ENCODE measurements around the gene TLCD2. TPM values are rescaled to one million over a fixed set of nuclear protein-coding genes. Genes with fewer than 3 reads are reported as not detected.

TLCD2 gene
- total and polyA plus RNA-seq, 2 experiments from 2014 or later = 0.70 to 1.4 TPM

- no peak for TF ChIP-seq ZNF462 (CRISPR knock-in tag; IDR thresholded peaks at IDR 0.05)
- TF ChIP-seq ETS1 (IDR thresholded peaks at IDR 0.05) = no peak
- no peak for TF ChIP-seq EZH2 (IDR thresholded peaks at IDR 0.05; ENCODE audit: low read depth, unreplicated experiment)
- no peak for TF ChIP-seq REST (IDR thresholded peaks at IDR 0.05; ENCODE audit: unreplicated experiment)
These were observed 49.4 kb upstream of the TLCD2 start (continued) for GRCh38 chr17:1759529-1759928.

Measured in GM23338 (cell line).